Hematopoietic multipotent progenitor cell treated with erythropoietin and hydrocortisone succinate and interleukin-3 and kit ligand, for 15 days (in vitro differentiated cells): ENCODE measurements around the gene KRT16.
"Not testable (repeated sequence)": the region's sequence is repeated elsewhere in the genome, so short reads cannot be mapped to it uniquely, and the experiment has no call there.

Experiments
- DNase-seq: peaks from one replicate; pipeline ENCODE4 v3.0.0-alpha.2; 2015; ENCODE audit warnings: low spot score

Gene KRT16

DNA sequence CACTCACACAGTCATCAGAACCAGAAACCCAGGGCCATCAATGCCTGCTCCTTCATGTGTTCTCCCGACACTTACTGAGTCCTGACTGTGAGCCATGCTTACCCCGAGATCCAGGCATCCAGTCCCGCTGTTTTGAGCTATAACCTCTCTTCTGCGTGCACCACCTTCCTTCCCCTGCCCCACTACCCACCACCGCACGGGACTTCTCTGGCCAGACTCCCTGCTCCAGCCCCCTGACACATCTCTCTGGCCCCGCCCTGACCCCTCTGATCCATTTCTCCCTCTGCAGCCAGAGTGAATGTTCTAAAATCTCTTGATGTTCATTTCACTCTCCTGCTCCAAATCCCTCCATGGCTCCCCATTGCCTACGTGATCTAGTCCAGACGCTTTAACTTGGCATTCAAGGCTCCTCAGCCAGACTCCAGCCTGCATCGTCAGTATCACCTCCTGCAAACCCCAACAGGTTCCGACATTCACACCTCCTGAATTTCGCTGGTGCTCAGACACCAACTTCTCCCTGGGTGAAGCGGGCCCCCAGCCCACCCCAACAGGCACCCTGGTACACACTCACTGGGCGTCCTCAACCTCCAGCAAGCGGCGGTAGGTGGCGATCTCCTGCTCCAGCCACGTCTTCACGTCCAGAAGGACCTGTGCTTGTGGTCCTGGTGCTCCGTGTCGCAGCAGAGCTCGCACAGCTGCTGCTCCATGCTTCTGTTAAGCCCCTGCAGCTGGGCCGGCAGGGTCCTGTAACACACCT is 14.9 kb upstream of the KRT16 start:
- DNase-seq = no peak

DNA sequence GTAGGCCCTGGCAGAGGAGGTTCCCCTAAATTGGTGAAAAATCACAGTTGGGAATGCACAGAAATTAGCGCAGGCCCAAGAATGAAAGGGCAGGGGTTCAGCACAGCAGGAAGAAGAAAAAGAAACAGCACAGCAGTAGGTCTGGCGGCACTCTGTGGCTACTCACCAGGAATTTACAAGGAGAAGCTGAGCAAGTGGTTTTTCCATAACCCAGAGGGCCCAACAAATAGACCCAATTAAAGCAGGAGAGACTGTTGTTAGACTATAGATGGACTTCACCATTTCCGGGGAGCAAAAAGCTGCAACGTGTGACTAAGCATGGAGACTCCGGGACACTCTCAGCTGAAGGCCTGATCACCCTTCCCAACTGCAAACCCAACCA is 14.3 kb upstream of the KRT16 start:
- DNase-seq = not testable (repeated sequence)

DNA sequence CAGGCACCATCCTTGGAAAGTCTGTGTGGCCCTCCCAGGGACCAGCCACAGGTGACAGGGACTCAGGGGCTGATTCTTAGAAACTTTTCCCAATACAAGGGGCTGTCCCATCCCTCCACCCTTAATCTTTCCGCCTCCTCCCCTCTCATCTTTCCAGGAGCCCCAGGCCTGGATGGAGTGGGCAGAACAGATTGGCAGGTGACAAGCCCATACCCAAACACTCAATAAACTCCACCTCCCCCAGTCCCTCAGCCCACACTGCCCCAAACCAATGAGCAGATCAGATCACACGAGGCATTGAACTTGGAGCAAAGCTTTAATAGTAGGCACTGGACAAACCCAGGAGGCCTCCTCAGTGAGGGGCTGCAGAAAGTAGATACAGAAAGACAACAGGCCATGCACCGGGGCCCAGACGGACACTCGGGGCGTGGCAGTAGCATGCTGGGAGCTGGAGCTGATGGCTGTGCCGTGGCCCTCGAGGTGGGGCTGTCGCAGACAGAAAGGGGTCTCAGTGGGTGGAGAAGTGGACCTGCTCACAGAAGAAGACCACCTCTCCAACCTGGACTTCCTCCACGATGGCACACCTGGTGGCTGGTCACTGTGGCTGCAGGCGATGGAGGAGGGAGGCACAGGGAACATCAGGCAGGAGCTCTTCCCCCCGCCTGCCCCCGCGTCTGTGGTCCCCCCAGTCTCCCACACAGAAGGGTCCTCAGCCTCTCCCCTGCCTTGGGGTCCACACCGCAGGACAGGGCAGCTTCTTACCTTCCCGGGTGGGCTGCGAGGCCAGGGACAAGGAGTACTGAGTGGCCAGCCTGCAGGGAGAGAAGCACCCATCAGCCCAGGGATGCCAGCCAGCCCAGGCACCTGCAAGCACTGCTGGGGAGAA is 13.7 kb upstream of the KRT16 start:
- DNase-seq = not testable (repeated sequence)

DNA sequence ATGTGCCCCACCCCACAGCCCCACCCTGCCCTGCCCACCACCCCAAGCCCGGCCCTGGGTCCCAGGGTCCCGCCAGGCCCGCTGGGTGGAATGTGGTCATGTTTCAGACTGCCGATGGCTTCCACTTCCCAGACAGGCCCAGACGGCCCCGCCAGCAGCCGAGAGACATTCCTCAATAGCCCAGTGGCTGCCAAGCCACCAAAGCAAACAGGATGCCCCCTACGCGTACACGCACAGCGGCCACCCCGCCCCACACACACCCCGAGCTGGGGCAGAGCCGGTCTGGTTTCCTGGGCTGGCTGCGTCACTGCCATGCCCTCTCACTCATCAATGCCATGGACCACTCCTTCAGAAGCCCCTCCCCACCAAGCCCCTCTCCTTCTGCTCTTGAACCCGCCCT is 13.0 kb upstream of the KRT16 start:
- no peak for DNase-seq

DNA sequence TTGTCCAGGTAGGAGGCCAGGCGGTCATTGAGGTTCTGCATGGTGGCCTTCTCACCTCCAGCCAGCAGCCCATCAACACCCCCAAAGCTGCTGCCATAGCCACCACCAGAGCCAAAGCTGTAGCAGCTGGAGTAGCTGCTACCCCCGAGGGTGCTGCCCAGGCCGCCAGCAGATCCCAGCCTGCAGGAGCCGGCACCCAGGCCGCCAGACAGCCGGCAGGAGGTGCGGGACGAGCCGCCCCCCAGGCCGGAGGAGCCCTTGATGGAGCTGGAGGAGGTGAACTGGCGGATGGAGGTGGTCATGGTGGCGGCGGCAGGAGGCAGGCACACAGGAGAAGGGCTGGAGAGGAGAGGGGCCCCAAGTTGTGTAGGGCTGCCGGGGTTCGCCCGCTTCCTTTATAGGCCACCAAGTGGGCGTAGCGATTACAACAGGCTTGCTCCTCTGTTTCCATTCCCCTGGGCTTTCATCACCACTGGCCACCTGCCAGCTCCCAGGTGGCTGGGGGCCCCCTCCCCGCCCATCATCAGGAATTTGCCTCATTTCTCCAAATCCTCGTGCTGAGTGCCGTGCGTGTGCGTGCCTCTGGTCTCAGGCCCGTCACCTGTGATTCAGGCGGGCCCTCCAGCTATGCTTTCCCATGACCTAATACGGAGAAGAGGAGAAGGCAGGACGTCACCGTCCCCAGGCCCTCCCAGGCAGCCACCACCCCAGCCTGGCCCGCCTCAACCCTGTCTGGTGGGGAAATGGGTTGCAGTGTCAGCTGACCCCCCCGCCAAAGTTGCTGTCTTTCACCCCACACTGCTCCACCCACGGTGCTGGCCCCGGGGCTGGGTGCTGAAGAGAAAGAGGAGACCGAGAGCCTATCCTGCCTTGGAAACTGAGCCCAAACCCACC is 11.9 kb upstream of the KRT16 start, which contains the start of gene KRT17:
TSS of gene KRT17 (minus strand) at position 368 of the 894 bp plus-strand sequence. CDS start at position 302, 66 bp downstream.
- no peak for DNase-seq

DNA sequence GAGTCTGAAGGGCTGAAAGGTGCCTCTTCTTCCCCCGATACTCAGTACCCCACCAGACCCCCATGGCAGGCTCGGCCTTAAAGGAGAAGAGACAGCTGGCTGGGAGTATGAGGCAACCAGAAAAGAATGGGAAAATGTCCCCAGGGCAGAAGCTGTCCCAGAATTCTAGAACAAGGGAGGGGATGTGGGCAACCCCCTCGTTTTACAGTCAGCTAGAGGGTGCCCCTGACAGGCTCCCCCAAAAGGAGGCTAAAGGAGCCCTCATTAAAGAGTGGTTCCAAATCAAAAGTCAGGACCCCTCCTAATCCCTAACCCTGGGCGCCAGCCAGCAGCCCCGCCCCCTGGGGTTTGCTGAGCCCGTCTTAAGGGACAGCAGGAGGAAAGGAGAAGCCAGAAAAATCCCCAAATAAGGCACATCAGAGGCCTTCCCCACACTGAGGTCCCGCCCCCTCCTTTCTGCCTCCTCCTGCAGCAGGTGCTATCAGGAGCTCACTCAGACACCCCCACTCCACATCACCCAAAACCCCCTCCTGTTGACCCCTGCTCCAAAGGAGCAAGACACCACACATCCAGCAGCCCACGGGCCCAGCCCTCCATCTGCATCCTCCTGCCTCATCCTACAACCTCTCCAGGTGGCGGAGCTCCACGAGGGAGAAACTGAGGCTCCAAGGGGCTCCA is 10.8 kb upstream of the KRT16 start:
- not testable (repeated sequence) for DNase-seq

DNA sequence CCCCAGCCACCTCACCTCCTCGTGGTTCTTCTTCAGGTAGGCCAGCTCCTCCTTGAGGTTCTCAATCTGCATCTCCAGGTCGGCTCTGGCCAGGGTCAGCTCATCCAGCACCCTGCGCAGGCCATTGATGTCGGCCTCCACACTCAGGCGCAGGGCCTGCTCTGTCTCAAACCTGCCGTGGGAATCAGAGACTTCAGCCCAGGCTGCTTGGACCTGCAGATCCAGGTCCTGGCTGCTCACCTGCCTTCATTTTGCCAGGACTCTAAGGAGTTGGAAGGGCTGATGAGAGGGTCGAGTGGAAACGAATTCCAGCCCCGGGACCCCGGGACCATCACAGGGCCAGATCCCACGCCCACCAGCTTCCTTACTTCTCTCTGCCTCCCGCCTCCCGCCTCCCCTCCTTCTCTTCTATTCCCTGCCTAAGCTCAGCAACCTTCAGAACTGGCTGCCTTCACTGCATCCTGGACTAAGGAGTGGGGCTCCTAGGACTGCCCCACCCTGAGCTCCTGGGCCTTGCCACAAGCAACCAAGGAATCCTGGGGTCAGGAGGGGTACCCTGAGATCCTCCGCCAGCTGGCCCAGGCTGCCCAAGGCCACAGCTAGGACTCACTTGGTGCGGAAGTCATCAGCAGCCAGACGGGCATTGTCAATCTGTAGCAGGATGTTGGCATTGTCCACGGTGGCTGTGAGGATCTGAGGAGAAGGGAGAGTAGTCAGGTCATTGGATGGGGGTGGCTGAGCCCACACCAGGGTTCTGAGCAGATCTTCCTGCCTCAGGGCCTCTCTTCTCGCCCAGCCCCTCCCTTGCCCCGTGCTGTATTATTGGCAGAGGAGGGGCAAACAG is 10.0 kb upstream of the KRT16 start:
- not testable (repeated sequence) for DNase-seq

DNA sequence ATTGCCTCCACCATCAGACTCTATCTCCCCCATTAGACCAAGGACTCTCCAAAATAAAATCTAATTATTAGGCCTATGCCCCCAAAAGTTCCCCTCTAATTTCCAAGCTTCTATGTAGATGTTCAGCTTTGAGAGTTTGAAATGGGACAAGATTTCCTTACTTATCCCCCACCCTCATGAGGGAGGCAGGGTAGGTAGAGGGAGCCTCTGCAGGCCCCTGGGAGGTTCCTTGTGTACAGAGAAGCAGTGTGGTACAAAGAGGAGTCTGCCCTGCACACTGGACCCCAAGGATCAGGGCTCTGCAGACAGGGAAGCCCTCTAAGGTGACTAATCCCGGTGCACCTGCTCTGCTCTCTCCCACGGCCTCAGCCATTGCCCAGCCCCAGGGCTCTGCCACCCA is 9.3 kb upstream of the KRT16 start:
- DNase-seq = no peak

DNA sequence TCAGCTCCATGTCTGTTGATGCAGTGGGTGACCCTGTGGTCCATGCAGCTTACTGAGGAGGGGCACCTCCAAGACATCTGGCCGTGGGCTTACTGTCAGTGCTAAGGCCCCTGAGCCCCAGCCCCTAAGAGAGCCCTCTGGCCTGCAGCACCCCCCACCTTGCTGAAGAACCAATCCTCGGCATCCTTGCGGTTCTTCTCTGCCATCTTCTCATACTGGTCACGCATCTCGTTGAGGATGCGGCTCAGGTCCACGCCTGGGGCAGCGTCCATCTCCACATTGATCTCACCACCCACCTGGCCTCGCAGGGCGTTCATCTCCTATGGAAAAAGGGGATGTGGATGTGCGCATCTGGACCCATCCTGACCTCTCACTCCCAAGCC is 8.9 kb upstream of the KRT16 start:
- DNase-seq = not testable (repeated sequence)

DNA sequence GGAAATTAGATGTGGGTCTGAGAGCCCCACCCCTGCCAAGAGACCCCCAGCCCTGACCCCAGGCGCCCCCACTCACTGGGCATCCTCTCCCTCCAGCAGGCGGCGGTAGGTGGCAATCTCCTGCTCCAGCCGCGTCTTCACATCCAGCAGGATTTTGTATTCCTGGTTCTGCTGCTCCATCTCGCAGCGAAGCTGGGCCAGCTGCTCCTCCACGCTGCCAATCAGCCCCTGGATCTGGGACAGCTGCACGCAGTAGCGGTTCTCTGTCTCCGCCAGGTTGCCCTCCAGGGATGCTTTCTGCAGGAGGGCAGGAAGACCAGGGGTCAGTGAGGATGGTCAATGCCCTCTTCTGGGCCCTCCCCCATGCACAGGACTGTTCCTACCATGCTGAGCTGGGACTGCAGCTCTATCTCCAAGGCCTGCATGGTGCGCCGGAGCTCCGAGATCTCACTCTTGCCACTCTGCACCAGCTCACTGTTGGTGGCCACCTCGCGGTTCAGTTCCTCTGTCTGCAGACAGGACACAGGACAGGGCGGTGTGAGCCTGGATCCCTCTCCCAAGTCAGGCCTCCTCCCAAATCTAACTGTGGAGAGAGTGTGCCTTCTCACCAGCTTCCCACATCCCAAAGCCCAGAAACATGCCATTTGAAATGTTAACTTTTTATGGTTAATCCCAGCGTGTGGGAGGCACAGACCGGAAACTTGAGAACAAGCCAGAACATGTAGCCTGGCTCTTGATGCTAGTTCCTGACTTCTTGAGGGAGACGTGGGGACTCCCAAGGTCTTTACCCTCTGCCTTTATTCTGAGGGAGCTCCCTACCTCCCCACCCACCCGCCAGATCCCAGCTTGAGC is 8.2 kb upstream of the KRT16 start:
- no peak for DNase-seq

DNA sequence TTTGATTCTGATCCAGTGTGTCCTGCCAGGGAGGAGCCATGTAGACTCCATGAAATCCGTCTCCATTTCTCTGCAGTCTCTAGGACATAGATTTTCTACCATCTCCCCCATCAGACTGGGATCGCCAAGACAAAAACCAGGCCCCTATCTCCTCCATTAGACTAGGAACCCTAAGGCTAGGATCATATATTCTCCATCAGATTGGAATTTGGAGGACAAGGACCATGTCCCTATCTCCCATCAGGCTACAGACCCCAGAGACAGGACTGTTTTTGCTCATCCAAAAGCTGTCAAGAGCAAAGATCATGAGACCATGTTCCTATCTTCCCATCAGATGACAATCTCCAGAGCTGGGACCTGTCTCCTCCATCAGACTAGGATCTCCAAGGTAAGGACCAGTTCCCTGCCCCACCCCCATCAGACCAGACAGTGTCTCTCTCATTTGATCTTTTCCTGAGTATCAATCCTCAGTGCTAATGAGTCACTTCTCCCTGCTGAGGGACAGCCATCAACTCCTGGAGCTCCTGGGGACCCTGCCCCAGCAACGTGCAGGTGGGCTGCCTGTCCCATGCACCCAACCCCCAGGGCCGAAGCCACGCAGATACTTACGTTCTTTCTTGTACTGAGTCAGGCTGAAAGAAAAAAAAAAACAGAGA is 7.5 kb upstream of the KRT16 start:
- DNase-seq = not testable (repeated sequence)

DNA sequence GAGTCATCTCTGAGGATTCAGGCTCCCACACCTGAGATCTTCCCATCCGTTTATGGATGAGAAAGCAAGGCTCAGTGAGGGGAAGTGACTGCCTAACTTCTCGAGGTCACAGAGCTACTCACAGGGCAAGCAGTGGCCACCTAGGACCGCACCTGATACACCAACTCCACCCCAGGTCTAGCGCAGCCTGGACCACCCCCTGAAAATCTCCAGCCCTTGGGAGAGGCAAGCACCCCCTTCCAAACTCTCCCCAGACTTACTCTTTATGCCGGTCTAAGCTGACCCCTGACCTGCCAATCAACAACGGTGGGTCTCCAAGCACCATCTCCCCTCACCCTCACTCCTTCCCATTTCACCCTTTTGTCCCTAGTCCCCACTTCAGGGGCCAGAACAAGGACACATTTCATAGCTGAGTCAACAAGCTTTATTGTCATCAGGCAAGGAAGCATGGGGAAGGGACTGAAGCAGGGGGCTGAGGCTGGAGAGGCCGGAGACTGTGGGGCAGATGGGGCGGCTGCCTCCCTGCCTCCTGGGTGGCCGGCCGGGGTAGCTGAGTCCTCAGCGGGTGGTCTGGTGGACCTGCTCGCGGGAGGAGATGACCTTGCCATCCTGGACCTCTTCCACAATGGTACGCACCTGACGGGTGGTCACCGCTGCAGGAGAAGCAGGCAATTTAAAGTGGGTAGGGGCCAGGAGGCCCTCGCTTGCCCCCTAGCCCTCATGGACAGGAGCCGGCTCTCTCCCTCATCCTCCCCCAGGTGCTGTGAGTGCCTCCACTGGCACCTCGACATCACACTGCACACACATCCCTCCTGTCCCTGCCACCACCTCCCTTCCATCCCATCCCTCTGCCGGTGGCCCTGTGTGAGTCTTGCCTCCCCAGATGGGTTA is 6.7 kb upstream of the KRT16 start:
- DNase-seq = no peak

DNA sequence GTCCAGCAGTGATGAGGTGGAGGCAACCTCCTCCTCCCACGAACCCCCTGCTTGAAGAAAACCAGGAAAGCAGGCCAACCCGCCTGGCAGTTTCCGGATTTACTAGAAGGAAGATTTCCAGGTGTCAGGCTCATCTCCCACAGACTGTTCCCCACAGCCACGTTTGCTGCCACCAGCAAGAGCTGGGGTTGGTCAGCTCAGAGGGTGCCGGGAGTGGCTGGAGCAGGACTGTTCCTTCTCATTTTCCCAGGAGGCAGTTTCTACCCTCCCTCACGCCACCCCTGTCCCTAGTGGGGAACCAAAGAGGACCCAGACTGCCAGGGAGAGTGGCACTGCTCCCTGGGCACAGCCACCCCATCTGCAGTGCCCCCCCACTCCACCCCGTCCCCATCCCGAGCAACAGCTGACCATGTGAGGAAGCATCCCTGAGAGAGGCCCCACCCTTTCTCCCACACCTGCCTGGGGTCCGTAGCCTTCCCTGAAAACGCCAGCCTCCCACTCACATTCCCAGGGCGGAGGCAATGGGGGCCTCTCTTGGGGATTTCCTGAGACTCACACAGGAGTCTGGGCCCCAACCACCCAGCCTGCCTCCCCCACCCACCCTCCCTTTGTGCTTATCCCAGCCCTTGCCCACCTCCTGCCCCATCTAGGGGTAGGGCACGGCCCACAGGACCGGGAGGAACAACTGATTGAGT is 5.9 kb upstream of the KRT16 start:
- no peak for DNase-seq

DNA sequence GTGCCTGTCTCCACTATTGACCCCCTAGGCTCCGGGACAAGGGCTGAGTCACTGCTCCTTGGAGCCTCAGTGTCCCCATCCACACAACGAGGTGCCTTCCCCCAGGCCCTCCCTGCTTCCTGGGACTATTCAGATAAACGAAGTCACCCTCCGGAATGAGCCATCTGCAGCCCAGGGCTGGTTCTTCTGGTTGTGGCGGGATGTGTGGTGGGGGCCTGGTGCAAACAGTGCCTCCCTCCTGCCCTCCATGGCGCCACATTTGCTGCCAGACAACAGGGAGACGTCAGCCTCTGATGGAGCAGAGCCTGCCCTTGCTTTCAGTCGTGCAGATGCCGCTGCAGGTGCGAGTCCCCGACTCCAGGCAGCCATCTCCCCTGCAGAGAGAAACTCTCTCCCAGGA is 5.1 kb upstream of the KRT16 start:
- no peak for DNase-seq

DNA sequence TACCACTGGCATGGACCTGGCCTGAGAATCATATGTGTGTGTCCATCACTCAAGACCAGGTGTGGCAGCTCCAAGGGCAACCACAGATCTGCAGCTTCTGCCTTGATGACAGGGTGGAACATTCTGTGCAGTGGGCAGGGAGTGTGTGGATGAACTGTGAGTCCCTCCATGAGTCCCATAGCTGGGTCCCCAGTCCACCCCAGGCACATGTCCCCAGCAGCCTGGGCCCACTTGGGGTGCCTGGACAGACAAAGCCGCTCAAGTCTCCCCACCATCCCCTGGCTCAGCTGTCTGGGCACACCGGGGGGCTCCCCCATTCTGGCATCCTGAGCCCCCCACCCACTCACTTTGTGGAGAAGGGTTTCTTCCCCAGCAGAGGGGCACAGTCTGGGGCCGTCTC is 4.6 kb upstream of the KRT16 start:
- no peak for DNase-seq

DNA sequence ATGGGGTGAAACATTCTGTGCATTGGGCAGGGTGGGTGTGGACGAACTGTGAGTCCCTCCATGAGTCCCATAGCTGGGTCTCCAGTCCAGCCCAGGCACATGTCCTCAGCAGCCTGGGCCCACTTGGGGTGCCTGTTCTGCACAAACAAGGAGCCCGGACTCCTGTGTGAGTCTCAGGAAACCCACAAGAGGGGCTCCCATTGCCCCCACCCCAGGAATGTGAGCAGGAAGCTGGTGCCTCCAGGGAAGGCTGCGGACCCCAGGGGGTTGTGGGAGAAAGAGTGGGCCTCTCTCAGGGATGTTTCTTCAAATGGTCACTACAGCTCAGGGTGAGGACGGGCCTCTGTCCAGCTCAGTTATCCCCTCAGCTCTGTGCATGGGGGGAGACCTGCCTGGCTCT is 3.9 kb upstream of the KRT16 start:
- DNase-seq = not testable (repeated sequence)

DNA sequence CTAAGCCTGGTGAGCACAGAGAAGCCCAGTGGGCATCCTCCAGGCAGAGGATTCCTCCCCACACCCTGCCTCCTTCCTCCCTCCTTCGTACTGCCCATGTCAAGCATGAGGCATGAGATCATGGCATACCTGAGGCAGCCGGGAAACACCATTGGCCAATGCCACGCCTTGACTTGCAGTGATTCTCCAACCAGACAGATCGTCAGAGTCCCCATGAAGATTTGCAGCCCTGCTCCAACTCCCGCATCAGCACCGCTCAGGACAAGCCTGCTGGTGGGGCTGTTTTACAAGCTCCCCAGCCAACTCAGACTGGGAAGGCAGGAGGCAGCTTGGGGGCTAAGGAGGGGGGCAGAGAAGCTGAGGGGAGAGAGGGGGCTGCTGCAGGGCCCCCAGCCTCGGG is 2.9 kb upstream of the KRT16 start:
- no peak for DNase-seq

DNA sequence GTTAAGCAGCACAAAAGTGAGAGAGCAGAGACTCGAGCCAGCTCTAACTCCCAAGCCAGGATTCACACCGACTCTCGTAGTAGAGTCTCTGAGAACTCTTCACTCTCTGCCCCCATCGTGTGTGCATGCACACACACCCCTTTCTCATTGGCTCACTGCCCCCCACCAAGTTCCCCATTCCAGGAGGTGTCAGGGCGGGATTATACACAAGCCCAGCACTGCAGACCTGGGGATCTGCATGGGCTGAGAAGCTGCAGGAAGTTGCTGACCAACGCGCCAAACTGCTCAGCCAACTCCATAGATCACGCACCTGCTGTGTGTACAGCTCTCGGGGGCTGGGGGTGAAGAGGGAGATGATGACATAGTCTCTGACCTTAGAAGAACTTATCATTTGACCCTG is 2.2 kb upstream of the KRT16 start:
- DNase-seq = not testable (repeated sequence)
